Sigmoid colon (tissue), 4 donors: ENCODE results near the gene PHACTR3.

Experiments used
- CTCF ChIP-seq, 4 experiments: fragments of 450-650 bp in 3 of 4; fragments of 200-600 bp in 1 of 4; IDR thresholded peaks; one replicate each; pipeline ENCODE4 v1.5.1; 2016 to 2019; ENCODE audit warnings: antibody characterized with exemption in 4 of 4, mild to moderate bottlenecking in 3 of 4, moderate library complexity in 2 of 4
- EP300 ChIP-seq, 4 donors: sonication (generic); formaldehyde crosslinking; IDR thresholded peaks; one replicate each; pipeline ENCODE4 v1.6.1; 2017; ENCODE audit warnings: antibody characterized with exemption in 4 of 4
- POLR2A ChIP-seq, 2 donors: fragments of 450-650 bp; IDR thresholded peaks; one replicate each; pipeline ENCODE4 v1.6.1; 2016; ENCODE audit warnings: antibody characterized with exemption in 2 of 2, mild to moderate bottlenecking in 2 of 2, moderate library complexity in 2 of 2
- POLR2AphosphoS5 ChIP-seq, 4 donors: sonication (generic); formaldehyde crosslinking; IDR thresholded peaks; one replicate each; pipeline ENCODE4 v1.6.1; 2017; ENCODE audit warnings: antibody characterized with exemption in 4 of 4

GRCh38 chr20:59821788-59822187 is 217.4 kb downstream of the PHACTR3 start:
- TF ChIP-seq CTCF (IDR thresholded peaks at IDR 0.05) (no peak), POLR2A (IDR thresholded peaks at IDR 0.05) (no peak), POLR2AphosphoS5 (IDR thresholded peaks at IDR 0.05) (no peak), EP300 (IDR thresholded peaks at IDR 0.05) (no peak)
